ENCODE data around the gene MAD1L1. TPM values are rescaled to one million over a fixed set of nuclear protein-coding genes. Genes with fewer than 3 reads are reported as not detected.

The MAD1L1 gene
- total RNA-seq, 1 donor from 2014 or later, result 32.7 TPM

GRCh38 chr7:1899951-1900762, 332.6 kb downstream of the MAD1L1 start:
- Mint-ChIP-seq H3K27ac (ENCODE audit: unreplicated experiment) (no peak overlapping the region), H3K4me3 (ENCODE audit: unreplicated experiment) (no peak overlapping the region), H3K9me3 (ENCODE audit: unreplicated experiment) (no peaks in the 10 kb centered on the region), H3K27me3 (ENCODE audit: unreplicated experiment) (no peaks in the 10 kb centered on the region), H3K36me3 (ENCODE audit: unreplicated experiment) (peaks cover 2% of the 10 kb centered on the region), H3K4me1 (ENCODE audit: unreplicated experiment) (no peaks in the 10 kb centered on the region)
- DNase-seq (ENCODE audit: extremely low spot score, unreplicated experiment), result no peak
- TF ChIP-seq CTCF (IDR thresholded peaks at IDR 0.05), result no peak

GRCh38 chr7:1899196-1899595, 333.5 kb downstream of the MAD1L1 start:
- peaks cover 2% of the 10 kb centered on the region for H3K36me3 Mint-ChIP-seq (ENCODE audit: unreplicated experiment)
- no peak for DNase-seq (ENCODE audit: extremely low spot score, unreplicated experiment)
- H3K27ac Mint-ChIP-seq (ENCODE audit: unreplicated experiment), result no peak overlapping the region
- H3K4me1 Mint-ChIP-seq (ENCODE audit: unreplicated experiment), result no peaks in the 10 kb centered on the region
- H3K27me3 Mint-ChIP-seq (ENCODE audit: unreplicated experiment), result no peaks in the 10 kb centered on the region
- H3K4me3 Mint-ChIP-seq (ENCODE audit: unreplicated experiment), result no peak overlapping the region
- H3K9me3 Mint-ChIP-seq (ENCODE audit: unreplicated experiment), result no peaks in the 10 kb centered on the region
- no peak for TF ChIP-seq CTCF (IDR thresholded peaks at IDR 0.05)

GRCh38 chr7:1898628-1899185, 334.0 kb downstream of the MAD1L1 start:
- H3K4me1 Mint-ChIP-seq (ENCODE audit: unreplicated experiment), result no peaks in the 10 kb centered on the region
- peaks cover 2% of the 10 kb centered on the region for H3K36me3 Mint-ChIP-seq (ENCODE audit: unreplicated experiment)
- no peak for DNase-seq (ENCODE audit: extremely low spot score, unreplicated experiment)
- no peak overlapping the region for H3K4me3 Mint-ChIP-seq (ENCODE audit: unreplicated experiment)
- H3K27me3 Mint-ChIP-seq (ENCODE audit: unreplicated experiment), result no peaks in the 10 kb centered on the region
- no peak for TF ChIP-seq CTCF (IDR thresholded peaks at IDR 0.05)
- no peaks in the 10 kb centered on the region for H3K9me3 Mint-ChIP-seq (ENCODE audit: unreplicated experiment)
- no peak overlapping the region for H3K27ac Mint-ChIP-seq (ENCODE audit: unreplicated experiment)

- Mint-ChIP-seq H3K27me3 (ENCODE audit: unreplicated experiment) (no peaks in the 10 kb centered on the region), H3K4me1 (ENCODE audit: unreplicated experiment) (no peaks in the 10 kb centered on the region), H3K36me3 (ENCODE audit: unreplicated experiment) (peaks cover 2% of the 10 kb centered on the region), H3K4me3 (ENCODE audit: unreplicated experiment) (no peak overlapping the region), H3K9me3 (ENCODE audit: unreplicated experiment) (no peaks in the 10 kb centered on the region), H3K27ac (ENCODE audit: unreplicated experiment) (no peak overlapping the region)
- DNase-seq (ENCODE audit: extremely low spot score, unreplicated experiment), result no peak
- TF ChIP-seq CTCF (IDR thresholded peaks at IDR 0.05), result no peak
Observed at GRCh38 chr7:1897861-1898627, 334.7 kb downstream of the MAD1L1 start.

Data from osteocyte (in vitro differentiated cells).